ENCODE results near the gene SRGAP1. TPM values are rescaled to one million over a fixed set of nuclear protein-coding genes. Genes with fewer than 3 reads are reported as not detected.

Gene SRGAP1
- total and polyA plus RNA-seq, 2 of the 13 experiments (the other 11 are each of a cell fraction or from before 2014, with no cell fraction given), result 1.6 to 3.4 TPM

GRCh38 chr12:64001439-64001838, 156.9 kb downstream of the SRGAP1 start:
- ChIA-PET CTCF (ENCODE audit: low intra/inter-chr PET ratio, low total read pairs) (no interaction called here), POLR2A (no interaction called here)
- BruUV-seq (replicated peaks), result no TSS peak
- TF ChIP-seq ZNF850 (CRISPR knock-in tag; conservative IDR thresholded peaks at IDR 0.05) (no peak), MXI1 (IDR thresholded peaks at IDR 0.05; ENCODE audit: borderline replicate concordance, low read depth, low read length) (no peak), SUZ12 (IDR thresholded peaks at IDR 0.05; ENCODE audit: low read depth, low read length) (no peak), CHD2 (IDR thresholded peaks at IDR 0.05; ENCODE audit: low read depth, low read length) (no peak), HNF4A (CRISPR knock-in tag; IDR thresholded peaks at IDR 0.05) (no peak), SRSF1 (optimal IDR thresholded peaks at IDR 0.05; ENCODE audit: low read depth, low read length) (no peak), SP4 (CRISPR knock-in tag; IDR thresholded peaks at IDR 0.05) (no peak), SMAD1 (CRISPR knock-in tag; IDR thresholded peaks at IDR 0.05; ENCODE audit: borderline replicate concordance, low read depth) (no peak), TEAD2 (CRISPR knock-in tag; IDR thresholded peaks at IDR 0.05) (no peak), TBP (CRISPR knock-in tag; IDR thresholded peaks at IDR 0.05) (no peak), PPARG (CRISPR knock-in tag; conservative IDR thresholded peaks at IDR 0.05) (no peak), HMGXB4 (CRISPR knock-in tag; IDR thresholded peaks at IDR 0.05; ENCODE audit: borderline replicate concordance in 1 of 2, low read depth in 1 of 2) (no peak), ZNF724P (CRISPR knock-in tag; IDR thresholded peaks at IDR 0.05; ENCODE audit: borderline replicate concordance) (no peak)
- DNase-seq (ENCODE audit: low spot score) (no peak), ATAC-seq (no peak), FAIRE-seq (no peak)
- Histone ChIP-seq H3K36me3 (replicated peaks in 1 of 2; ENCODE audit: control insufficient read depth in 1 of 2, insufficient read depth in 2 of 2, low read length in 2 of 2) (no peaks in the 10 kb centered on the region; a peak in 1 of 5 replicates), H3K4me3 (replicated peaks in 1 of 3; ENCODE audit: insufficient read depth in 1 of 3, low read depth in 2 of 3, low read length in 3 of 3) (no peak overlapping the region), H3K9me3 (ENCODE audit: low read length) (no peaks in the 10 kb centered on the region), H3K4me2 (ENCODE audit: low read depth, low read length) (no peak overlapping the region), H3K4me1 (ENCODE audit: insufficient read depth, low read length) (no peaks in the 10 kb centered on the region), H3K27ac (ENCODE audit: extremely low read length, insufficient read depth, low read length) (no peak overlapping the region), H4K20me1 (ENCODE audit: insufficient read depth, low read length) (no peaks in the 10 kb centered on the region), H3K9ac (ENCODE audit: insufficient read depth, low read depth, low read length) (no peak overlapping the region), H3K27me3 (ENCODE audit: control insufficient read depth in 1 of 2, insufficient read depth in 2 of 2, low read length in 2 of 2) (no peaks in the 10 kb centered on the region), H2AFZ (ENCODE audit: low read length) (no peak overlapping the region), H3K79me2 (ENCODE audit: insufficient read depth, low read length) (no peaks in the 10 kb centered on the region)
- intact Hi-C loops (cut with micrococcal nuclease; ENCODE audit: unreplicated experiment) (no loop called here), in situ Hi-C loops (cut with HindIII; ENCODE audit: extremely low pct_ligation_motif_present, low pct_unique_long_range_greater_than_20kb) (no loop called here)
